Measurements from ENCODE around the gene TPD52L1.
"Not testable (repeated sequence)": the region's sequence is repeated elsewhere in the genome, so short reads cannot be mapped to it uniquely, and the experiment has no call there.

Gene TPD52L1

GRCh38 chr6:125142618-125143017, 11.0 kb upstream of the TPD52L1 start:
- DNase-seq, result no peak

- DNase-seq, result no peak
Measured at GRCh38 chr6:125144822-125145221, 8.8 kb upstream of the TPD52L1 start.

- DNase-seq, result no peak
Measured at GRCh38 chr6:125149256-125150144, 4.1 kb upstream of the TPD52L1 start.

- no peak for DNase-seq
Measured at GRCh38 chr6:125151700-125152099, 1.9 kb upstream of the TPD52L1 start.

- DNase-seq, result no peak
Measured at GRCh38 chr6:125154118-125154760, 666 bp downstream of the TPD52L1 start.

- DNase-seq, result no peak
Measured at GRCh38 chr6:125154761-125155135, 1.2 kb downstream of the TPD52L1 start.

GRCh38 chr6:125155344-125155743, 1.8 kb downstream of the TPD52L1 start:
- no peak for DNase-seq

GRCh38 chr6:125156496-125156895, 2.9 kb downstream of the TPD52L1 start:
- no peak for DNase-seq

- DNase-seq, result no peak
Measured at GRCh38 chr6:125157280-125157679, 3.7 kb downstream of the TPD52L1 start.

GRCh38 chr6:125157725-125158124, 4.2 kb downstream of the TPD52L1 start:
- no peak for DNase-seq

- DNase-seq, result not testable (repeated sequence)
Measured at GRCh38 chr6:125163339-125163738, 9.8 kb downstream of the TPD52L1 start.

- no peak for DNase-seq
Measured at GRCh38 chr6:125163811-125164210, 10.2 kb downstream of the TPD52L1 start.

GRCh38 chr6:125164696-125165095, 11.1 kb downstream of the TPD52L1 start:
- no peak for DNase-seq

GRCh38 chr6:125165256-125165655, 11.7 kb downstream of the TPD52L1 start:
- no peak for DNase-seq

- DNase-seq, result no peak
Measured at GRCh38 chr6:125165776-125166175, 12.2 kb downstream of the TPD52L1 start.

GRCh38 chr6:125166711-125167110, 13.1 kb downstream of the TPD52L1 start:
- DNase-seq, result no peak

- no peak for DNase-seq
Measured at GRCh38 chr6:125167579-125167978, 14.0 kb downstream of the TPD52L1 start.

GRCh38 chr6:125169058-125169457, 15.5 kb downstream of the TPD52L1 start:
- no peak for DNase-seq

GRCh38 chr6:125169522-125169921, 15.9 kb downstream of the TPD52L1 start:
- no peak for DNase-seq

GRCh38 chr6:125170376-125170775, 16.8 kb downstream of the TPD52L1 start:
- no peak for DNase-seq

- DNase-seq, result no peak
Measured at GRCh38 chr6:125173341-125174095, 19.9 kb downstream of the TPD52L1 start.

GRCh38 chr6:125174626-125175025, 21.1 kb downstream of the TPD52L1 start:
- no peak for DNase-seq

GRCh38 chr6:125175466-125176048, 22.0 kb downstream of the TPD52L1 start:
- DNase-seq, result no peak
